GM18526 (cell line): ENCODE measurements around the gene DLEC1.

Experiments used
- POLR2A ChIP-seq: IDR thresholded peaks from 3 replicates; pipeline ENCODE4 v1.6.1; 2011; ENCODE audit not compliant: insufficient read length; ENCODE audit errors: extremely low read depth

Gene DLEC1

DNA sequence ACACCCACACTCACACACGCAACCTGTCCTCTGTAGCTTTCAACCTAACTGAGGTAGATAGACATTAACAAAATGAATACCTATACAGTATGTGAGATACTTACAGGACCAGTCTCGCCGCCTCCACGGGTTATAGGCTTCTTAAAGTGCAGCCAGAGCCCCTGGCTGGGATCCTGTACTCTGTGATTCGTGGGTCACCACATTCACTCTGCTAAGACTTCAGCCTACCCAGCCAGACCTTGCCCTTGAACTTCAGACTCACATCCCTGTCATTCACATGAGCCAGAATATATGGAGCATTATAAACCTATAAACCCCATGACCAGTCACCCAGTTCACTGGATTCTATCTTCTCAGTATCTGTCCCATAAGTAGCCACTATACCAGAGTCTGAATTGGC is 1.4 kb downstream of the DLEC1 start:
- TF ChIP-seq POLR2A: no peak

DNA sequence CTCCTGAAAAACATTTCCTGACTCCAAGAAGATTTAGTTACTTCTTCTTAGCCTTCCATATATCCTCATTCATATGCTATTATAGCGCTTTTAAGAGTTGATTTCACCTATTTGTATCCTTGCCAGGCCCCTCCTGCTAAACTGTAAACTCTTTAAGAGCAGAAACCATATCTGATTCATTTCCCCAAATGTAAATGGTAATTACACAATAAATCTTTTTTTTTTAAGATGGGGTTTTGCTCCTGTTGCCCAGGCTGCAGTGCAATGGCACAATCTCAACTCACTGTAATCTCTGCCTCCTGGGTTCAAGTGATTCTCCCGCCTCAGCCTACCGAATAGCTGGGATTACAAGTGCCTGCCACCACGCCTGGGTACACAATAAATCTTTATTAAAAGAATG is 4.5 kb downstream of the DLEC1 start:
- TF ChIP-seq POLR2A: no peak

DNA sequence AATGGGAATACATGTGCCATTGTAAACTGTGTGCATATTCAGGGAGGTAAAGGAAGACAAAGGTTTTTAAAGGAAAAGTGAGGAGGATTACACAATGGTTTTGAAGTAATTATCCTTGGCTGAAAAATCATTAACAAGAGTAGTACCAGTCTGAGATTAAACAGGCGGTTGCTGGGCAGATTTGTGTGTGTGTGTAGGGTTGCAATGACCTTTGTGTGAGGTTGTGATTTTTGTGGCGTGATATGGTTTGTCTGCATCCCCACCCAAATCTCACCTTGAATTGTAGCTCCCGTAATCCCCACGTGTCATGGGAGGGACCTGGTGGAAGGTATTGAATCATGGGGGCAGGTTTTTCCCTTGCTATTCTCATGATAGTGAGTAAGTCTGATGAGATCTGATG is 7.0 kb downstream of the DLEC1 start:
- no peak for TF ChIP-seq POLR2A

DNA sequence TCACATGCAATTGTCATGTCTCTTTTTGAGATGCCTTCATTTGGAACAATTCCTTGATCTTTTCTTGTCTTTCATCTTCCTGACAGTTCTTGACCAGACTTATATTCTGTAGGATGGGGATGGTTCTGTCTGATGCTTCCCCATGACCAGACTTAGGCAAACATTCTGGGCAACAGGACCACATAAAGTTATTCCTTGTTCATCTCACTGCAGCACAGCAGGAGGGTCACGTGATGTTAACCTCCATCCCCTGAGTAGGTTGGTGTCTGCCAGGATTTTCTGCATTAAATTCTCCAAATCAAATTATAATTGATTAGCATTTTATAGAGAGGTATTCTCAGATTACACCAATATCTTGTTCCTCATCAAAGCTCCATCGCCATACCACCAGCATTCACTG is 7.8 kb downstream of the DLEC1 start:
- no peak for TF ChIP-seq POLR2A

DNA sequence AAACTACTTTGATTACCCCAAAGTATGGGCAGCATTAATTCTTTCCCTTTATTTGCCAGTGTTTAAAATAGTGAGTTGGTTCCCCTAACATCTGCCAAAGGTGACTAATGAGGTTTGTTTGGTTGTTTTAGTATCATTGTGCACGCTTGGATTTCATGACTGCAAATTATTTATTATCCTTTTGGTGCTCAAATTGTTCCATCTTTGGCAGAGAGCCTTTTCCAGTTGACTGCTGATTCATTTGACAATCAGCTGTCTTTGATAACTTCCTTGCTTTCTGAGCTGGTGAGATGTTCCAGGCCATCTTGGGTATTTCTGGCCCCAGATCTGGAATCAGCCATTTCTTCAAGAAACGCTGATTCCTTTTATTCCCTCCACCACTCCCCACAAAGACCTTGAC is 8.9 kb downstream of the DLEC1 start:
- no peak for TF ChIP-seq POLR2A

DNA sequence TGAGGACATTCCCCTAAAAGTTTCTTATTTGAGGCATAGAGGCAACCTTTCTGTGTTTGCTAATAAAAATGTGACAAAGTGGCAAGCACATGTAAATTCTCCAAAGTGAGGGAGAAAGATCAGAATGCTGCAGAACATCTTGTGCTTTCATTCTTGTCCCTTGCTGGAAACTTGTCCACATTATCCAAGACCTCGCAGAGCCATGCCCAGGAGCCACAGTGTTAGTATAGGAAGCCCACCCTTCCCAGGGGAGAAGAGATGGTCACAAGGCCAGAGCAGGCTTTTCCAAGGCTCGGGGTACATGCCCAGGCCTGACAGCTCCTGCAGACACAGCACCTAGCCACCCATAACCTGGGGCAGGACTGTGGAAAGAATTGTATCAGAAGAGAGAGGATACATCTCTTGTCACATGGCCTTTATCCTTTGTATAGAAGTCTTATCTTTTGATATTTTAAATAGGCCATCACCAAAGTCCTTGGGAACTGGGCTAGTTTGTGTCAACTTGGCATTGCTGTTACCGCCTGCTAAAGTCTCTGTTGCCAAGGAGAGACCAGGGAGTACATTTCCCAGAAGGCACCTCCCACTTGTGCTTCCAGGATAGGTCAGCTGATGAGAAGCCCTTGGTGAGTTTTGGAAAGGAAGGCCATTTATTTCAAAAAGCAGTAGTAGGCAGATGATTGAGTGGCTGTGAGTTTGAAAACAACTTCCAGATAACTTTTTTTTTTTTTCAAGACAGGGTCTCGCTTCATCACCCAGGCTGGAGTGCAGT is 10.5 kb downstream of the DLEC1 start:
- no peak for TF ChIP-seq POLR2A

DNA sequence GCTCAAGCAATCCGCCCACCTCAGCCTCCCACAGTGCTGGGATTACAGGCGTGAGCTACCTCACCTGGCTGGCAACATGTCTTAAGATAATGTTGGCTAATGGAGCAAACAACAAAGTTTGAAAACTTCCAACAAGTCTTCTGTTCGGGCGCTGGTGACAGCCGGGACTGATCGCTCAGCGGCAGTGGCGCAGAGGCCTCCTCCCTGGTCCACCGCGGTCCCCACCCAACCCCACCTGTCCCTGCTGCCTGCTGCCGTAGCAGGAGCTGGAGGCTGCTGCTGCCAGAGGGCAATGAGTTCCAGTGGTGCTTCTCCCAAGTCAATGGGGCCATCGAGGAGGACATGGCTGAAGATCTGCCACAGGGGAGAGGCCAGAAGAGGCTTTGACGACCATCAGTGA is 12.1 kb downstream of the DLEC1 start:
- no peak for TF ChIP-seq POLR2A

DNA sequence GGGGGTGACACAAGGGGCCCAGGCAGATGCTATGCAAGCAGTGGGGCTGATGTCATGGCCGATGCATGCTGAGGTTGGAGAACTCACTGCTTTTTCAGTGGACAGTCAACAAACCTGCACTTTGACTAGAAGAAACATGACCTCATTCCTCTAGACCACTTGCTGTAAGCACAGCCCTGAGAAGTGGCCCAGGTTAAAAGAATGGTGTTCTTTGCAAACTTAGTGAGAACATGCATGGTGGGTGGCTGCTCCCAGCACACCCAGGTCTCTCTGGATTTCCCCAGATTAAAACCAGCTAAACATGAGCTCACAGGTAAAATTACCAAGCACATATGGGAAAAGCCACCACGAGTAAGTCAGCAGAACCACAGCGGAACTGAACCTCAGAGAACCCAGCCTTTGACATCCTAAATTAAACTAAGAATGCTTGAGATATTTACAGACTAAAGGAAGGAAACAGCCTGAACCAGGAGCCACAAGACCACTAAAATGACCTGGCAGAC is 15.5 kb downstream of the DLEC1 start:
- no peak for TF ChIP-seq POLR2A

DNA sequence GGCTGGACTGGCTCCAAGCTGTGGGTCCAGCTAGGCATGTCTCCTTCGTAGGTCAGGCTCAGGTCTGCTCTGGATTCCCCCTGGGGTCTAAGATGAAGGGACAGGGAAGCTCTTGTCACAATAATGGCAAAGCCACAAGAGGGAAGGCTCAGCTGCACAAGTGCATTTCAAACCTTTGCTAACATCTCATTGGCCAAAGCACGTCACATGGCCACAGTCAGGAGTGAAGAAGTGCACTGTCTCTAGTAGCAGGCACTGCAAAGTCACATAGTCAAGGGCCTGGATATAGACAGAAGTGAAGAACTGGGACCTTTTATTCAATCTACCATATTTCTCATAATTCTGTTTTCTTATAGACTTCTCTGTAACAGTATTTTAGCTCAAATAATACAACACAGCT is 20.1 kb downstream of the DLEC1 start:
- TF ChIP-seq POLR2A: no peak

DNA sequence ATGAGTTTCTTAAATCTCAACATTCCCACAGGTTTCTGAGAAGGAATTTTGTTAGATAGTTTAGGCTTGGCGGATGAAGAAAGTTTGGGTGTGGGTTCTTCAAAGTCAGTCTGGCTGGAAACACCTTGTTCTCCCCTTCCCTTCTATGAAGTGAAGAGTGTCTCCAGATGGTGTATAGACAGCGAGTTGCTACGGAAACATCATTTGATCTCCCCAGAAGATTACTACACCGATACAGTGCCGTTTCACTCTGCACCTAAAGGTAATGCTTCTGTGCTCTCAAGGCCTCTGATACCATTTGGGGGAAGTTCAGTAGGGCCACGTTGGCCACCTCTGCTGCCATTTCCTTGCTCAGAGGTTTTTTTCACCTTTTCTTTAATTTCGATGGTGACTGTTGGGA is 20.6 kb downstream of the DLEC1 start:
- no peak for TF ChIP-seq POLR2A

DNA sequence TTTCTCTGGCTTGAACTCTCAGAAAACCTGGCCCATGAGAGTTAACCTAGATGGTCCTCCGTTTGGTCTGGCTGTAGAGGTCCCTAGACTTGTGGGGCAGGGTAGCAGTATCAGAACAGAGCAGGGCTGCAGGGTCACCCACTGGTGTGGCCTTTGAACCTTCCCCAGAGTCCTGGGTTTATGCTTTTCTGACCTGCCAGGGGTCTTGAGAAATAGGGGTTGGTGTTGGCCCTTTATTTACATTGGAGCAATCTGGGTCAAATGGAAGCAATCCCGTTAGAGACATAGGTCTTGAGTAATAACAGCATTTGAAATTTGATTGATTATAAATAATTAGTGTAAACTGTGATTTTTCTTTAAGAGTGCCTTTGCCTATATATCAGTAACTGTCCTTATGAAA is 23.8 kb downstream of the DLEC1 start:
- no peak for TF ChIP-seq POLR2A

DNA sequence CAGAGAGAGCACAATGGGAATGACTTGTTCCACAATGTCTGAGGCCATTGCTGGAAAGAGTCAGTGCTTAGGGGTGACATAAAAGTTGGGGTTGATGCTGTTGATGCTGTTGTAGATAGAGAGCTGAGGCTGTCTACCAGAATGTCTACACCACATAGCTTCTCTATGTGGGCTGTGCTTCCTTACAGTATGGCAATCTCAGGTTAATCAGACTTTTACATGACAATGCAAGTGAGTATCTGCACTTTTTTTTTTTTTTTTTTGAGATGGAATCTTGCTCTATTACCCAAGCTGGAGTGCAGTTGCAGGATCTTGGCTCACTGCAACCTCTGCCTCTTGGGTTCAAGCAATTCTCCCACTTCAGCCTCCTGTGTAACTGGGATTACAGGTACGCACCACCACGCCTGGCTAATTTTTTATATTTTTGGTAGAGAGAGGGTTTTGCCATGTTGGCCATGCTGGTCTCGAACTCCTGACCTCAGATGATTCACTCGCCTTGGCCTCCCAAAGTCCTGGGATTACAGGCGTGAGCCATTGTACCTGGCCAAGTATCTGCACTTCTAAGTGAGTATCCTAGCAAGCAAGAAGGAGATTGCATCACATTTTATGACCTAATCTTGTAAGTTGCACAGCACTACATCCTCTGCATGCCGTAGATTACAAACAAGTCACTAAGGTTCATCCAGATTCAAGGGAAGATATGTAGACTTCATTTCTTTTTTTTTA is 28.7 kb downstream of the DLEC1 start:
- TF ChIP-seq POLR2A: no peak

DNA sequence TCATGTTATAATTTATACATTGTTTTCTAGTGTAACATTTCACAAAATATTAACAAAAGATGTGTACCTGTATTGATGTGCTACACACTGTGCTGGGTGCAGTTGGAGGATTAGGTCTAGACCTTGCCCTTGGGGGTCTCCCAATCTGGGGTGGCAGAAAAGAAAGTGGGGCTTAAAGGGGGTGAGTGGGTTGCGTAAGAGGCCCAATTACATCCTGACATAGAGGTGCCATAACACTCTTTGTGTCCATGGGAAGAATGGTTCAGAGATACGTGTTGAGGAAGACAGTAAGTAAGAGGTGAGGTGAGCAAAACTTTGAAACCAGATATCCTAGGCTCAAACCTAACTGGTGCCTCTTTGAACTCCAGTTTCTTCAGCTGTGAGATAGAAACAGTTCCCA is 31.0 kb downstream of the DLEC1 start:
- TF ChIP-seq POLR2A: no peak

DNA sequence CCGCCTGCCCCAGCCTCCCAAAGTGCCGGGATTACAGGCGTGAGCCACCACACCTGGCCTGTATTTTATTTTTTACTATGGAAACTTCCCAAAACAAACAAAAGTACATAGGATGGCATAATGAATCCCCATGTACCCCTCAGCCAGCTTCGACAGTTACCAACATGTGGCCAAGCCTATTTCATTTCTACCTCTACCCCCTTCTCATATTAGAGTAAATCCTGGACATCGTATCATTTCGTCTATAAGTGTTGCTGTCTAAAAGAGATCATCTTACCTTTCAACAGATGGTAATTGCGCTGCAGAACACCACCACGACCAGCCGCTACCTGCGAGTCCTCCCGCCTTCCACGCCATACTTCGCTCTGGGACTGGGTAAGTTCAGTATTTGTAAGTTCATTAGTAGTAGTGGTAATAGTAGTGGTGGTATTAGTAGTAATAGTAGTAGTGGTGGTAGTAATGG is 44.9 kb downstream of the DLEC1 start:
- no peak for TF ChIP-seq POLR2A

DNA sequence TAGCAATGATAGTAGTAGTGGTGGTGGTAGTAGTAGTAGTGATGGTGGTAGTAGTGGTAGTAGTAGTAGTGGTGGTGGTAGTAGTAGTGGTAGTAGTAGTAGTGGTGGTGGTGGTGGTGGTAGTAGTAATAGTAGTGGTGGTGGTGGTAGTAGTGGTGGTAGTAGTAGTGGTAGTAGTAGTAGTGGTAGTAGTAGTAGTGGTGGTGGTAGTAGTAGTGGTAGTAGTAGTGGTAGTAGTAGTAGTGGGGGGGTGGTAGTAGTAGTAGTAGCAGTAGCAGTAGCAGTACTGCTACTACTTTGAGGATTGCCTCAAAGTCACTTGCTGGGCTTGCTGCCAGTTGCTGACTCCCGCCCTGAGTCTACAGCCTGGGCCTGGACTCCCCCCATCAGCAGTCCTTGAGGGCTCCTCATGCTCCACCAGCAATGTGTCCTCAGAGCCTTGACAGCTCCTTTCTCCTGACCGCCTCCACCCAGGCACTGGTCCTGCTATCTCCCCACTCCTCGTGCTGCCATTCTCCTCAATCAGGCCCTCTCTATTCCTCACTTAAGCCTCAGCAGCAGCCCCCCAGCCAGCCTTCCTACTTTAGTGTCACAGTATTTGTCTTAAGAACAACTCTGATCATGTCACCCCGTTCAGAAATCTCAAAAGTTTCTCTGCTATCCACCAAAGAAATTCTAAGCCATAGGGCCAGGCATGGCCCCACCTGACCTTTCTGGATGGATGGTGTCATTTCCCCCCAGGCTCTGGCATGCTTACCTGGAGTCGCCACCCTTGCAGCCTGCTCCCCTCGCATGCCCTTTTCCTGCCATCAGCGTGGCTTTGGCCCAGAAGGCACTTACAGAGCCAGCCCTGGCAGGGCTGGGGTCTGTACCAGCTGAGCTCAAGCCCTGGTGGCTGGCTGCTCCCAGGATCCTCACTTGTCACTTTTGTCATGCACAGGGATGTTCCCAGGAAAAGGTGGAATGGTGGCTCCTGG is 45.6 kb downstream of the DLEC1 start:
- TF ChIP-seq POLR2A: no peak
